PC-9 (cell line): ENCODE results near the gene NTSR2. TPM values are rescaled to one million over a fixed set of nuclear protein-coding genes. Genes with fewer than 3 reads are reported as not detected.

ENCODE experiments used
- BruUV-seq: library from RNA; stranded (reverse); fragments of 400-500 nt; replicated peaks from 2 replicates; lab custom pipeline; 2021; lab: Mats Ljungman, UMichigan
- CTCF ChIA-PET: fragments of 300-600 bp; sonication (Branson Sonifier 250); formaldehyde crosslinking; loops from one replicate; lab custom pipeline; 2022; ENCODE audit warnings: antibody characterized with exemption; lab: Charles Lee
- POLR2A ChIA-PET: fragments of 300-600 bp; sonication (Branson Sonifier 250); formaldehyde crosslinking; loops from one replicate; lab custom pipeline; 2022; ENCODE audit warnings: antibody characterized with exemption; ENCODE audit not compliant: unreplicated experiment; lab: Charles Lee
- DNase-seq, 2 experiments: peaks; one replicate each; pipeline versions ENCODE4 v3.0.0 to v3.0.0-alpha.2; 2015 to 2022; ENCODE audit warnings: mixed read lengths in 1 of 2
- H2AFZ ChIP-seq: fragments of 200-600 bp; sonication (generic); 2 replicates; pipeline ENCODE4 v1.8.1; 2017; ENCODE audit warnings: antibody characterized with exemption
- H3F3A ChIP-seq: fragments of 200-600 bp; sonication (generic); 2 replicates; pipeline ENCODE4 v1.8.1; 2017; ENCODE audit warnings: antibody characterized with exemption, mild to moderate bottlenecking, low read depth; ENCODE audit not compliant: insufficient read depth
- H3K27ac ChIP-seq: fragments of 200-600 bp; sonication (generic); 2 replicates; pipeline ENCODE4 v1.6.1; 2016; ENCODE audit warnings: mixed run types
- H3K27me3 ChIP-seq: fragments of 200-600 bp; sonication (generic); 2 replicates; pipeline ENCODE4 v1.6.1; 2016; ENCODE audit warnings: low read depth, mixed run types; ENCODE audit not compliant: insufficient read depth
- H3K36me3 ChIP-seq: fragments of 200-600 bp; sonication (generic); 2 replicates; pipeline ENCODE4 v1.6.1; 2016; ENCODE audit warnings: low read depth, mixed run types
- H3K4me1 ChIP-seq: fragments of 200-600 bp; sonication (generic); replicated peaks from 2 replicates; pipeline ENCODE4 v1.6.1; 2016; ENCODE audit warnings: mixed run types; ENCODE audit not compliant: insufficient read depth
- H3K4me2 ChIP-seq: fragments of 200-600 bp; sonication (generic); 2 replicates; pipeline ENCODE4 v1.6.1; 2017; ENCODE audit warnings: mixed run types
- H3K4me3 ChIP-seq: fragments of 200-600 bp; sonication (generic); 2 replicates; pipeline ENCODE4 v1.6.1; 2016; ENCODE audit warnings: mixed run types
- H3K79me2 ChIP-seq: fragments of 200-600 bp; sonication (generic); 2 replicates; pipeline ENCODE4 v1.6.1; 2017; ENCODE audit warnings: low read depth, mixed run types
- H3K9me2 ChIP-seq: fragments of 200-600 bp; sonication (generic); 2 replicates; pipeline ENCODE4 v1.8.1; 2017; ENCODE audit warnings: mild to moderate bottlenecking; ENCODE audit not compliant: insufficient read depth
- H3K9me3 ChIP-seq: fragments of 200-600 bp; sonication (generic); 2 replicates; pipeline ENCODE4 v1.8.1; 2016; ENCODE audit warnings: low read depth; ENCODE audit not compliant: insufficient read depth
- H4K20me1 ChIP-seq: fragments of 200-600 bp; sonication (generic); 2 replicates; pipeline ENCODE4 v1.8.1; 2017; ENCODE audit not compliant: insufficient read depth
- EZH2 ChIP-seq: fragments of 200-600 bp; sonication (generic); IDR thresholded peaks from 2 replicates; pipeline ENCODE4 v1.8.0; 2017; ENCODE audit warnings: antibody characterized with exemption, low read depth
- intact Hi-C: fragments of 100-400 bp; cut with micrococcal nuclease; formaldehyde crosslinking; loops from one replicate; pipeline ENCODE4 v1.10.0; 2022; ENCODE audit not compliant: unreplicated experiment
- total RNA-seq: library from RNA; stranded (reverse); gene quantifications from 2 replicates; pipeline ENCODE4 v1.2.3, GENCODE V29; 2021
- TF ChIP-seq, protein P1 (sequence below): fragments of 200-600 bp; sonication (generic); conservative IDR thresholded peaks from 2 replicates; pipeline ENCODE4 v1.6.1; 2017; ENCODE audit warnings: mixed run types, antibody characterized with exemption, mild to moderate bottlenecking, moderate library complexity

The NTSR2 gene
- total RNA-seq, 1 experiment from 2014 or later, result not detected

DNA sequence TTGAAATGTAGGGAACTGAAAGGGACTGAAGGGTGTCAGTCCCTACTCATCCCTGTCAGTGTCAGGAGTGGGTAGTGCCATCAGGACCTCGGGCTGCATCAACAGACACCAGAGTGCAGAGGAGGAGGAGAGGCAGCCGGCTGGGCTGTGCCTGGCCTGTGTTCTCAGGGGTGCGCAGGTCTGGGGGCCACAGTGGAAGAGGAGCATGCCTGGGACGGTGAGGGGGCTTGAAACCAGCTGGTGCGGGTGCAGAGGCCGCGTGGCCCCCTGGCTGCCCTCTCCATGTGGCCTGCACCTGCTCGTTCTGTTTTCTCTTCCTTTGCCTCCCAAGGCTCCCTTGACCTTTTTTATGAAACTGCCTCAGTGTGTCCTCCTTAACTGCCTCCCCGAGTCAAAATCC lies 41.3 kb downstream of the NTSR2 start:
- no peak for DNase-seq
- no peak overlapping the region for H3K4me2 ChIP-seq
- H3K4me3 ChIP-seq, result no peak overlapping the region
- intact Hi-C loops, result no loop called here
- no peaks in the 10 kb centered on the region for H3F3A ChIP-seq
- no peak overlapping the region for H3K27ac ChIP-seq
- peaks cover 9% of the 10 kb centered on the region; the same call in 1 of the 2 replicates for H3K9me3 ChIP-seq
- ChIA-PET CTCF (no interaction called here), POLR2A (no interaction called here)
- H3K36me3 ChIP-seq, result no peaks in the 10 kb centered on the region
- no peaks in the 10 kb centered on the region for H3K9me2 ChIP-seq
- H4K20me1 ChIP-seq, result no peaks in the 10 kb centered on the region
- BruUV-seq, result no TSS peak
- no peak overlapping the region for H2AFZ ChIP-seq
- TF ChIP-seq EZH2, result no peak
- TF ChIP-seq, protein P1, sequence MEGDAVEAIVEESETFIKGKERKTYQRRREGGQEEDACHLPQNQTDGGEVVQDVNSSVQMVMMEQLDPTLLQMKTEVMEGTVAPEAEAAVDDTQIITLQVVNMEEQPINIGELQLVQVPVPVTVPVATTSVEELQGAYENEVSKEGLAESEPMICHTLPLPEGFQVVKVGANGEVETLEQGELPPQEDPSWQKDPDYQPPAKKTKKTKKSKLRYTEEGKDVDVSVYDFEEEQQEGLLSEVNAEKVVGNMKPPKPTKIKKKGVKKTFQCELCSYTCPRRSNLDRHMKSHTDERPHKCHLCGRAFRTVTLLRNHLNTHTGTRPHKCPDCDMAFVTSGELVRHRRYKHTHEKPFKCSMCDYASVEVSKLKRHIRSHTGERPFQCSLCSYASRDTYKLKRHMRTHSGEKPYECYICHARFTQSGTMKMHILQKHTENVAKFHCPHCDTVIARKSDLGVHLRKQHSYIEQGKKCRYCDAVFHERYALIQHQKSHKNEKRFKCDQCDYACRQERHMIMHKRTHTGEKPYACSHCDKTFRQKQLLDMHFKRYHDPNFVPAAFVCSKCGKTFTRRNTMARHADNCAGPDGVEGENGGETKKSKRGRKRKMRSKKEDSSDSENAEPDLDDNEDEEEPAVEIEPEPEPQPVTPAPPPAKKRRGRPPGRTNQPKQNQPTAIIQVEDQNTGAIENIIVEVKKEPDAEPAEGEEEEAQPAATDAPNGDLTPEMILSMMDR, result no peak
- H3K79me2 ChIP-seq, result no peaks in the 10 kb centered on the region
- H3K27me3 ChIP-seq, result peaks cover 17% of the 10 kb centered on the region; the same call in 1 of the 2 replicates
- H3K4me1 ChIP-seq, result no peaks in the 10 kb centered on the region

DNA sequence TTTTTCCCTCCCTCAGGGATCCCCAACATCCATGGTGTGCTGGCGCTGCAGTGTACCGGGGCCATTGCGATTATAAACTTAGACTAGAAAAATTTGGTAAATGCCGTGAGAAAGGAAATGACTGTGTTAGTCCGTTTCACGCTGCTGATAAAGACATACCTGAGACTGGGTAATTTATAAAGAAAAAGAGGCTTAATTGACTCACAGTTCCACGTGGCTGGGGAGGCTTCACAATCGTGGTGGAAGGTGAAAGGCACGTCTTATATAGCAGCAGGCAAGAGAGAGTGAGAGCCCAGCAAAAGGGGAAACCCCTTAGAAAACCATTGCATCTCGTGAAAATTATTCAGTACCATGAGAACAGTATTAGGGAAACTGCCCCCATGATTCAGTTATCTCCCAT lies 44.3 kb downstream of the NTSR2 start:
- Histone ChIP-seq H3K4me1 (no peaks in the 10 kb centered on the region), H3K9me2 (no peaks in the 10 kb centered on the region), H3K79me2 (no peaks in the 10 kb centered on the region), H3K9me3 (peaks cover 9% of the 10 kb centered on the region; the same call in 1 of the 2 replicates), H3K4me2 (no peak overlapping the region), H3F3A (no peaks in the 10 kb centered on the region), H4K20me1 (no peaks in the 10 kb centered on the region), H3K27me3 (peaks cover 17% of the 10 kb centered on the region; the same call in 1 of the 2 replicates), H3K36me3 (no peaks in the 10 kb centered on the region), H3K4me3 (no peak overlapping the region), H2AFZ (no peak overlapping the region), H3K27ac (no peak overlapping the region)
- no TSS peak for BruUV-seq
- CTCF ChIA-PET, result no interaction called here
- intact Hi-C loops, result no loop called here
- no peak for DNase-seq
- TF ChIP-seq, protein P1, result no peak
- TF ChIP-seq EZH2, result no peak
- POLR2A ChIA-PET, result no interaction called here

DNA sequence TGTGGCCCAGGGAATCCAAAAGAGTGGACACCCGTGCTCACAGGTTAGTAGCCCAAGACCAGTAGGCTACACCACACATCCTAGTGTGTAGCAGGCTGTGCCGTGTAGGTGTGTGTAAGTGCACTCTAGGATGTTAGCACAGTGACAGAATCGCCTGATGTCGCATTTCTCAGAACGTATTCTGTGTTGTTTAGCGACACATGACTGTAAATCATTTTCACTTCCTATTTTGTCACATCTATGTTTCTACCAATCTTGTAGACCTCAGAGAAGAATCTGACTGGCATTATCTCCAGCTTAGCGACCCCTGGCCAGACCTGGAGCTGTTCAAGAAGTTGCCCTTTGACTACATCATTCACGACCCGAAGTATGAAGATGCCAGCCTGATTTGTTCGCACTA lies 45.1 kb downstream of the NTSR2 start:
- Histone ChIP-seq H4K20me1 (no peaks in the 10 kb centered on the region), H3F3A (no peaks in the 10 kb centered on the region), H2AFZ (no peak overlapping the region), H3K9me2 (no peaks in the 10 kb centered on the region), H3K9me3 (peaks cover 9% of the 10 kb centered on the region; the same call in 1 of the 2 replicates), H3K4me1 (no peaks in the 10 kb centered on the region), H3K4me2 (no peak overlapping the region), H3K27ac (no peak overlapping the region), H3K4me3 (no peak overlapping the region), H3K36me3 (no peaks in the 10 kb centered on the region), H3K79me2 (no peaks in the 10 kb centered on the region), H3K27me3 (peaks cover 11% of the 10 kb centered on the region; the same call in 1 of the 2 replicates)
- no peak for DNase-seq
- TF ChIP-seq, protein P1, result no peak
- no peak for TF ChIP-seq EZH2
- intact Hi-C loops, result no loop called here
- POLR2A ChIA-PET, result no interaction called here
- no TSS peak for BruUV-seq
- CTCF ChIA-PET, result no interaction called here
